ENCODE results near the gene PTCRA. TPM values are rescaled to one million over a fixed set of nuclear protein-coding genes. Genes with fewer than 3 reads are reported as not detected.
A peak's percentile ranks its signal among the peaks of the same experiment; 100 is the strongest.

PTCRA gene
- total RNA-seq, 1 experiment from 2014 or later: not detected

GRCh38 chr6:42960243-42961019, 44.6 kb downstream of the PTCRA start, which contains the start of gene GNMT:
Gene GNMT, plus strand, starts transcription at chr6:42960754. Its CDS starts 14 bp downstream, at chr6:42960768.
- H3K36me3 ChIP-seq (ENCODE audit: control insufficient read depth, insufficient read depth, low read length): peaks cover 6% of the 10 kb centered on the region; the same call in 1 of the 2 replicates
- no peaks in the 10 kb centered on the region for H3K9me3 ChIP-seq (ENCODE audit: control insufficient read depth, insufficient read depth, low read depth, low read length)
- CTCF ChIA-PET: no interaction called here
- no peak for DNase-seq (ENCODE audit: low read depth, low spot score)
- peaks cover 7% of the 10 kb centered on the region for H3K4me1 ChIP-seq (ENCODE audit: control insufficient read depth, insufficient read depth, low read length)
- no peaks in the 10 kb centered on the region for H3K27me3 ChIP-seq (ENCODE audit: control insufficient read depth, insufficient read depth, low read length)
- H3K4me3 ChIP-seq (ENCODE audit: low read depth in 2 of 2, low read length in 2 of 2): peak within 1 kb of the TSS; percentile 55 to 84
- ATAC-seq: peak; percentile 88
- intact Hi-C loops (cut with micrococcal nuclease; ENCODE audit: unreplicated experiment): loop anchor here (10.0 kb wide), 1 partner anchor 56 kb away; no protein-coding TSS in a partner anchor
- POLR2A ChIA-PET: interaction anchor here (0.5 to 1.1 kb wide), 2 partner anchors 24 to 36 kb away, joined by 5 to 6 read pairs; partner anchors contain the start of gene PPP2R5D
- TF ChIP-seq POLR2AphosphoS5 (IDR thresholded peaks at IDR 0.05; ENCODE audit: low read depth, low read length) (no peak), TCF7L2 (IDR thresholded peaks at IDR 0.05; ENCODE audit: low read depth, low read length) (0 out of 2 replicates have a peak, but pooled peaks have one; percentile 23)
- H3K27ac ChIP-seq (ENCODE audit: low read length): no peak within 1 kb of the TSS
- in situ Hi-C loops (cut with HindIII; ENCODE audit: low pct_unique_long_range_greater_than_20kb, low sequenced_read_pairs): no loop called here
- BruUV-seq (replicated peaks): no TSS peak

- Histone ChIP-seq H3K4me3 (ENCODE audit: low read depth in 2 of 2, low read length in 2 of 2) (peak overlapping the region; percentile 55 to 84), H3K4me1 (ENCODE audit: control insufficient read depth, insufficient read depth, low read length) (peaks cover 7% of the 10 kb centered on the region), H3K27me3 (ENCODE audit: control insufficient read depth, insufficient read depth, low read length) (no peaks in the 10 kb centered on the region), H3K36me3 (ENCODE audit: control insufficient read depth, insufficient read depth, low read length) (peaks cover 6% of the 10 kb centered on the region; the same call in 1 of the 2 replicates), H3K9me3 (ENCODE audit: control insufficient read depth, insufficient read depth, low read depth, low read length) (no peaks in the 10 kb centered on the region), H3K27ac (ENCODE audit: low read length) (no peak overlapping the region)
- intact Hi-C loops (cut with micrococcal nuclease; ENCODE audit: unreplicated experiment): loop anchor here (10.0 kb wide), 1 partner anchor 56 kb away; no protein-coding TSS in a partner anchor
- peak; percentile 2; the same call in 1 of the 2 replicates for ATAC-seq
- in situ Hi-C loops (cut with HindIII; ENCODE audit: low pct_unique_long_range_greater_than_20kb, low sequenced_read_pairs): no loop called here
- BruUV-seq (replicated peaks): no TSS peak
- POLR2A ChIA-PET: no interaction called here
- TF ChIP-seq REST (IDR thresholded peaks at IDR 0.05; ENCODE audit: insufficient read depth in 1 of 2, low read depth in 2 of 2, low read length in 1 of 2) (0 out of 4 replicates have a peak, but pooled peaks of 1 of the 2 experiments have one; percentile 20), POLR2AphosphoS5 (IDR thresholded peaks at IDR 0.05; ENCODE audit: low read depth, low read length) (no peak)
- DNase-seq (ENCODE audit: low read depth, low spot score): no peak
- CTCF ChIA-PET: no interaction called here
These were observed 45.2 kb downstream of the PTCRA start for GRCh38 chr6:42961020-42961470.

- Histone ChIP-seq H3K4me1 (ENCODE audit: control insufficient read depth, insufficient read depth, low read length) (peaks cover 7% of the 10 kb centered on the region), H3K27me3 (ENCODE audit: control insufficient read depth, insufficient read depth, low read length) (no peaks in the 10 kb centered on the region), H3K9me3 (ENCODE audit: control insufficient read depth, insufficient read depth, low read depth, low read length) (no peaks in the 10 kb centered on the region), H3K4me3 (ENCODE audit: low read depth in 2 of 2, low read length in 2 of 2) (no peak overlapping the region), H3K36me3 (ENCODE audit: control insufficient read depth, insufficient read depth, low read length) (peaks cover 6% of the 10 kb centered on the region; the same call in 1 of the 2 replicates), H3K27ac (ENCODE audit: low read length) (no peak overlapping the region)
- intact Hi-C loops (cut with micrococcal nuclease; ENCODE audit: unreplicated experiment) (loop anchor here (10.0 kb wide), 1 partner anchor 57 kb away; no protein-coding TSS in a partner anchor), in situ Hi-C loops (cut with HindIII; ENCODE audit: low pct_unique_long_range_greater_than_20kb, low sequenced_read_pairs) (no loop called here)
- TF ChIP-seq TCF7L2 (IDR thresholded peaks at IDR 0.05; ENCODE audit: low read depth, low read length) (no peak), POLR2AphosphoS5 (IDR thresholded peaks at IDR 0.05; ENCODE audit: low read depth, low read length) (no peak), CTCF (IDR thresholded peaks at IDR 0.05) (no peak), SIN3A (IDR thresholded peaks at IDR 0.05; ENCODE audit: borderline replicate concordance, insufficient read depth, low read depth, low read length) (no peak), REST (IDR thresholded peaks at IDR 0.05; ENCODE audit: insufficient read depth in 1 of 2, low read depth in 2 of 2, low read length in 1 of 2) (no peak)
- ATAC-seq (no peak), DNase-seq (ENCODE audit: low read depth, low spot score) (no peak)
- POLR2A ChIA-PET: interaction anchor here (0.6 kb wide), 2 partner anchors 9 to 189 kb away, joined by 4 to 5 read pairs; no protein-coding TSS in a partner anchor
- CTCF ChIA-PET: no interaction called here
- no TSS peak for BruUV-seq (replicated peaks)
These were observed 46.2 kb downstream of the PTCRA start for GRCh38 chr6:42962096-42962495.
